B cell (primary cell): ENCODE measurements around the gene ADGRD1.

ENCODE experiments used
- CTCF ChIP-seq: fragments of 200-600 bp; IDR thresholded peaks from one replicate; pipeline ENCODE4 v1.8.0; 2022; ENCODE audit warnings: antibody characterized with exemption, mild to moderate bottlenecking
- EZH2 ChIP-seq: IDR thresholded peaks from 2 replicates; pipeline ENCODE4 v1.6.1; 2012; ENCODE audit warnings: borderline replicate concordance, low read depth, mild to moderate bottlenecking, moderate library complexity, low read length; ENCODE audit not compliant: insufficient read depth, poor library complexity, severe bottlenecking

GRCh38 chr12:131129839-131130238 is 176.1 kb downstream of the ADGRD1 start:
- TF ChIP-seq CTCF (no peak), EZH2 (no peak)
